Measurements from ENCODE around the gene MMP19.

- TF ChIP-seq EZH2 (IDR thresholded peaks at IDR 0.05) (no peak), POLR2AphosphoS5 (IDR thresholded peaks at IDR 0.05; ENCODE audit: borderline replicate concordance, low read depth, low read length) (no peak), FOXP2 (optimal IDR thresholded peaks at IDR 0.05; ENCODE audit: control extremely low read depth, extremely low read length, insufficient read depth) (no peak)
Observed at GRCh38 chr12:55885113-55885512, 42.4 kb upstream of the MMP19 start.
